ENCODE results near the gene KCNG2. TPM values are rescaled to one million over a fixed set of nuclear protein-coding genes. Genes with fewer than 3 reads are reported as not detected.

Gene KCNG2
- total and polyA plus RNA-seq, 2 of the 4 experiments (the other 2 are of a cell fraction) = not detected

- H3K56ac ChIP-seq (ENCODE audit: extremely low read depth, insufficient read depth, low read length) = no peak overlapping the region
- dilution Hi-C loops (cut with HindIII; ENCODE audit: low sequenced_read_pairs, unreplicated experiment) = no loop called here
- CTCF ChIA-PET = no interaction called here
- no peak for DNase-seq
- no peak overlapping the region for H3K4ac ChIP-seq (ENCODE audit: low read depth, low read length)
- H4K20me1 ChIP-seq (ENCODE audit: insufficient read depth, low read length) = no peaks in the 10 kb centered on the region
- no peak overlapping the region for H2BK15ac ChIP-seq (ENCODE audit: low read depth, low read length)
- H2BK20ac ChIP-seq (ENCODE audit: low read depth, low read length) = no peak overlapping the region
- in situ Hi-C loops (cut with MboI; ENCODE audit: low sequenced_read_pairs) = no loop called here
- no peak overlapping the region for H3K23ac ChIP-seq (ENCODE audit: low read depth, low read length)
- H3K79me1 ChIP-seq (ENCODE audit: low read depth in 1 of 2, low read length in 2 of 2) = no peaks in the 10 kb centered on the region
- H3K4me3 ChIP-seq (ENCODE audit: insufficient read depth, low read depth, low read length) = no peak overlapping the region
- H4K91ac ChIP-seq (ENCODE audit: insufficient read depth, low read depth, low read length) = no peak overlapping the region
- no peaks in the 10 kb centered on the region for H3K4me1 ChIP-seq (ENCODE audit: control insufficient read depth, insufficient read depth, low read length)
- no peak overlapping the region for H2AFZ ChIP-seq (replicated peaks; ENCODE audit: low read length, poor library complexity)
- H2BK120ac ChIP-seq (ENCODE audit: low read depth, low read length) = no peak overlapping the region
- no peak for ATAC-seq (ENCODE audit: low read depth)
- no peak overlapping the region for H3K18ac ChIP-seq (ENCODE audit: low read depth, low read length)
- no peak overlapping the region for H2AK9ac ChIP-seq (replicated peaks; ENCODE audit: low read depth, low read length, poor library complexity)
- POLR2A ChIA-PET (ENCODE audit: unreplicated experiment) = no interaction called here
- no peak overlapping the region for H2BK5ac ChIP-seq (ENCODE audit: low read depth, low read length, poor library complexity, severe bottlenecking)
- no peak overlapping the region for H3K14ac ChIP-seq (replicated peaks; ENCODE audit: low read depth, low read length)
- H3K9me1 ChIP-seq (ENCODE audit: insufficient read depth, low read length) = no peaks in the 10 kb centered on the region
- H3K9me3 ChIP-seq (ENCODE audit: control insufficient read depth, insufficient read depth, low read length) = peaks cover 5% of the 10 kb centered on the region; the same call in 1 of the 2 replicates
- no peak overlapping the region for H2AK5ac ChIP-seq (ENCODE audit: low read depth, low read length)
- TF ChIP-seq USF2 (IDR thresholded peaks at IDR 0.05; ENCODE audit: low read depth, low read length) = no peak
- no peak for TF ChIP-seq CHD1 (IDR thresholded peaks at IDR 0.05; ENCODE audit: low read depth, low read length)
- no peak for TF ChIP-seq MXI1 (IDR thresholded peaks at IDR 0.05; ENCODE audit: borderline replicate concordance, low read depth, low read length)
- no peak for TF ChIP-seq RAD21 (IDR thresholded peaks at IDR 0.05; ENCODE audit: low read length)
- no peak for TF ChIP-seq SMC3 (IDR thresholded peaks at IDR 0.05; ENCODE audit: low read depth, low read length)
- no peak for TF ChIP-seq MAZ (IDR thresholded peaks at IDR 0.05; ENCODE audit: borderline replicate concordance, low read depth, low read length)
- TF ChIP-seq CTCF (conservative IDR thresholded peaks at IDR 0.05; ENCODE audit: low read depth, low read length) = no peak
- no peak for TF ChIP-seq FOS (IDR thresholded peaks at IDR 0.05; ENCODE audit: low read depth, low read length)
- no peak for TF ChIP-seq BHLHE40 (IDR thresholded peaks at IDR 0.05; ENCODE audit: low read depth, low read length)
- TF ChIP-seq ELK1 (IDR thresholded peaks at IDR 0.05; ENCODE audit: borderline replicate concordance, low read depth, low read length) = no peak
- no peak for TF ChIP-seq CEBPB (IDR thresholded peaks at IDR 0.05; ENCODE audit: low read depth, low read length)
- no peak for TF ChIP-seq NFE2L2 (IDR thresholded peaks at IDR 0.05; ENCODE audit: low read depth, low read length)
- TF ChIP-seq RFX5 (IDR thresholded peaks at IDR 0.05; ENCODE audit: low read depth, low read length) = no peak
- TF ChIP-seq RCOR1 (IDR thresholded peaks at IDR 0.05; ENCODE audit: insufficient replicate concordance, low read length) = no peak
- TF ChIP-seq MAFK (IDR thresholded peaks at IDR 0.05; ENCODE audit: low read depth, low read length) = no peak
- no peak for TF ChIP-seq POLR2A (IDR thresholded peaks at IDR 0.05; ENCODE audit: low read depth, low read length)
- BruUV-seq (replicated peaks) = no TSS peak
- H3K36me3 ChIP-seq (ENCODE audit: control insufficient read depth, insufficient read depth, low read length) = no peaks in the 10 kb centered on the region
- 71% methylated on average over 1 of the region's 2 CpGs; no CpG with 5 or more reads in 1 of the 2 experiments for WGBS, 2 experiments (ENCODE audit: extremely low coverage in 2 of 2, insufficient read length in 1 of 2)
- no peak overlapping the region for H3K9ac ChIP-seq (ENCODE audit: low read depth, low read length)
- intact Hi-C loops (cut with micrococcal nuclease) = no loop called here
- H3K4me2 ChIP-seq (ENCODE audit: low read depth, low read length) = no peak overlapping the region
- H4K8ac ChIP-seq (ENCODE audit: low read depth in 2 of 2, low read length in 2 of 2) = no peak overlapping the region
- no peak overlapping the region for H3K27ac ChIP-seq (ENCODE audit: insufficient read depth, low read length)
- H4K5ac ChIP-seq (ENCODE audit: low read depth, low read length) = no peak overlapping the region
- H3K27me3 ChIP-seq (ENCODE audit: control insufficient read depth, insufficient read depth, low read length) = peaks cover 41% of the 10 kb centered on the region
These were observed 21.1 kb upstream of the KCNG2 start for GRCh38 chr18:79776674-79777073.

Measured in IMR-90 (cell line).